Measurements from ENCODE around the gene ADCK1. TPM values are rescaled to one million over a fixed set of nuclear protein-coding genes. Genes with fewer than 3 reads are reported as not detected.
A peak's percentile ranks its signal among the peaks of the same experiment; 100 is the strongest.

ADCK1 gene
- 4.8 and 5.2 TPM in 2 replicates for polyA plus RNA-seq (2011; rRNA removed)
- polyA minus RNA-seq (2011; rRNA and poly(A)+ RNA removed): 5.1 and 5.9 TPM in 2 replicates

- POLR2A ChIA-PET: interaction anchor here (0.6 to 0.9 kb wide), 3 partner anchors 29 to 51 kb away, joined by 3 to 5 read pairs (median 4); partner anchors contain the start of gene SNW1
- Histone ChIP-seq H3K4me3 (ENCODE audit: low read depth, low read length) (peak within 1 kb of the TSS; percentile 73), H3K9me3 (ENCODE audit: control insufficient read depth, insufficient read depth, low read length) (no peaks in the 10 kb centered on the region), H3K27me3 (ENCODE audit: control insufficient read depth, insufficient read depth, low read length) (no peaks in the 10 kb centered on the region), H3K27ac (ENCODE audit: low read depth, low read length) (peak within 1 kb of the TSS; percentile 52)
- peak; percentile 24 for DNase-seq (ENCODE audit: low read depth, low spot score)
- CTCF ChIA-PET: interaction anchor here (0.5 to 1.5 kb wide), 6 partner anchors 10 to 1431 kb away, joined by 3 to 6 read pairs (median 3); no protein-coding TSS in a partner anchor
- peak; percentile 53 for TF ChIP-seq CTCF (IDR thresholded peaks at IDR 0.05; ENCODE audit: low read depth, low read length)
Measured at GRCh38 chr14:77799863-77800730, at the start of gene ADCK1. Gene ADCK1 (plus strand): TSS chr14:77800109. CDS start chr14:77818979, 18,870 bp downstream.

- CTCF ChIA-PET: no interaction called here
Measured at GRCh38 chr14:77752266-77752665, 47.6 kb upstream of the ADCK1 start.

GRCh38 chr14:77752799-77753516 is 47.0 kb upstream of the ADCK1 start:
- TF ChIP-seq CTCF (IDR thresholded peaks at IDR 0.05; ENCODE audit: low read depth, low read length): no peak
- ChIA-PET POLR2A (no interaction called here), CTCF (no interaction called here)
- no peak for DNase-seq (ENCODE audit: low read depth, low spot score)
- Histone ChIP-seq H3K9me3 (ENCODE audit: control insufficient read depth, insufficient read depth, low read length) (no peaks in the 10 kb centered on the region), H3K4me3 (ENCODE audit: low read depth, low read length) (no peak overlapping the region), H3K27me3 (ENCODE audit: control insufficient read depth, insufficient read depth, low read length) (no peaks in the 10 kb centered on the region), H3K27ac (ENCODE audit: low read depth, low read length) (no peak overlapping the region)

More at GRCh38 chr14:77752266-77752665, 47.6 kb upstream of the ADCK1 start:
- DNase-seq (ENCODE audit: low read depth, low spot score): no peak
- H3K9me3 ChIP-seq (ENCODE audit: control insufficient read depth, insufficient read depth, low read length): no peaks in the 10 kb centered on the region; the same call in 1 of the 2 replicates
- no peak for TF ChIP-seq CTCF (IDR thresholded peaks at IDR 0.05; ENCODE audit: low read depth, low read length)
- POLR2A ChIA-PET: no interaction called here
- no peak overlapping the region for H3K27ac ChIP-seq (ENCODE audit: low read depth, low read length)
- no peak overlapping the region for H3K4me3 ChIP-seq (ENCODE audit: low read depth, low read length)
- H3K27me3 ChIP-seq (ENCODE audit: control insufficient read depth, insufficient read depth, low read length): no peaks in the 10 kb centered on the region

- Histone ChIP-seq H3K4me3 (ENCODE audit: low read depth, low read length) (peak within 1 kb of the TSS; percentile 93), H3K27me3 (ENCODE audit: control insufficient read depth, insufficient read depth, low read length) (no peaks in the 10 kb centered on the region), H3K9me3 (ENCODE audit: control insufficient read depth, insufficient read depth, low read length) (no peaks in the 10 kb centered on the region; the same call in 1 of the 2 replicates), H3K27ac (ENCODE audit: low read depth, low read length) (peak within 1 kb of the TSS; percentile 80)
- TF ChIP-seq CTCF (IDR thresholded peaks at IDR 0.05; ENCODE audit: low read depth, low read length): no peak
- ChIA-PET POLR2A (interaction anchor here (0.5 to 1.4 kb wide), 3 partner anchors 37 to 303 kb away, joined by 3 to 4 read pairs (median 4); partner anchors contain the start of genes ADCK1 and VIPAS39), CTCF (interaction anchor here (0.6 to 0.7 kb wide), 3 partner anchors 105 to 1787 kb away, joined by 3 to 4 read pairs (median 3); no protein-coding TSS in a partner anchor)
- peak; percentile 84 for DNase-seq (ENCODE audit: low read depth, low spot score)
Measured at GRCh38 chr14:77760381-77761204, 39.3 kb upstream of the ADCK1 start, which contains the start of gene SNW1. Gene SNW1 (minus strand): TSS chr14:77761156. CDS start chr14:77761127, 29 bp downstream.

All from AG04450 (cell line).